HG03520 (cell line): ENCODE measurements around the gene PLCB1.
"Not testable (repeated sequence)": the region's sequence is repeated elsewhere in the genome, so short reads cannot be mapped to it uniquely, and the experiment has no call there.

Source experiments
- ATAC-seq: cut with Tn5 transposase; IDR thresholded peaks from one replicate; pipeline ENCODE4 v1.9.1; 2021; ENCODE audit warnings: mild to moderate bottlenecking, moderate library complexity; ENCODE audit not compliant: unreplicated experiment

PLCB1 gene

DNA sequence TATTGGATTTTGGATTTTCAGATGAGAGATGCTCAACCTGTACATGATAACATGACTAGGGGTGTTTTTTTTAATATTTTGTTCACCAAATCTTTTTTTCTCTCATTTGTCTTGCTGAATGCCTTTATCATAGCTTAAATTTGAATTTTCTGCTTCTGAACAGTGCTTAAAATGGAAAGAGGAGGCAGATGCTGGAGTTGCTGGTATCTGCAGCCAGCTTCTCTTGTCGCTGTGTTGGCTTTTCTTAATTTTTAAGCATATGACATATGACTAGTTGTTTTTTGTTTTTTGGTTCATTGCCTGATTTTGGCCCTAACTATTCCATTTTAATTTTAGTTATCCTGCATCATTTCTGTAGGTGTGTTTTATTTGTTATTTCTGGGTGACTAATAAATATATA lies 196.1 kb downstream of the PLCB1 start:
- ATAC-seq, result no peak

DNA sequence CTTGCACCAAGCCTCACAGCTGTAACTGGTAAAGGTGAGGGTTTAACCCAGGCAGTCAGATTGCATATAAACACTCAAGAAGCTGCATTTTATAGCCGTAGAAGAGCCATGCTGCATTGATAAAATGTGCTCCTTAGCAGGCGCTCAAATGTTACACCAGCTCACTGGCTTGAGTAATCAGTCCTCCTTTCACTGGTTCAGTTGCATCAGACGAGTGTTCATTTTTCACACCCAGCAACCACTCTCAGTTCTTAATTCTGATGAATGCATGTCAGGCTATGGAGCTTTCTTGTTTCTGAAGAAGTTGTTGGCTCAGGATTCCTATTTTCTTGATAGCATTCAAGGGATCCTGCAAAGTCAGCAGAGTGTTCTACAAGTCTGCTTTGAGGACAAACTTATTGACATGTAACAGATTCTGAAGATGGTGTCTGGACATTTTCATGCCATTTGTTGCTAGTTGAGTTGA lies 198.3 kb downstream of the PLCB1 start:
- ATAC-seq, result no peak

DNA sequence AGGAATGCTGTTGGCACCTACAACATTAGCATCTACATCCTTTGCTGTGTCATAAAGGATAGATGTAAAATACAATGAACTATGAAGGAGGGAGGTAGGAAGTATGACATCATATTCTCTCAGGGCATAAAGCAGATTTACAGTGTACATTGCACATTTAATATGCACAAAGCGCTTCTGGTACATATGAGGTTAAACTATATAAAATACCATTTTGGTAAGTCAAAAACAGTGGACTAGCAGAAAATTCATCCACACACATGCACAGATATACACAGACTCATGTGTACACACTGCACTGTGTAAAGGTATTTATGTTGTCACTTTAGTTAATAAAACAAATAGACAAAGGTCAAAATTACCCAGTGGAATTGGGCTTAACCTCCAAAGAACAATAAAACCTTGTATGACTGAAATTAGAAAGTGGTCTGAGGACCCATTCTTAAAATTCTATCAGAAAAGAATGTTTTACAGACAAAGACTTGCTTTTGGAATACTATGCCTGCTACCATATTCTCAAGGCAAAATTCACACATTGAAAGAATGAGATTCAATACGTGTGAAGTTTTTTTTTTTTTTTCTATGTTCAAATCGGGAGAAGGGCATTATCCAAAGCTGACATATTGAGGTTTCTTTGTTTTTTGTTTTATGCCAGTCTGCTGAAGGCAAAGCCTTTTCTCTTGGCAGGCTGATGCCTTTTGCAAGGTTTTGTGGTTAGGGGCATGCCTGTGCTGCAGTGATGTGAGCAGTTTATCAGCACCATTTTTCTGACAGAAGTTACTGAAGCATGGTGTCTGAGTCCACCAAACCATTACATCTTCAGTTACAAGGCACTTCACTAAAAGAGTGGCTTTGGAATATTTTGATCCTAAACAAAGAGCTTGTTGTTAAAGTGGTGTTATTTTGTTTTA lies 199.0 kb downstream of the PLCB1 start:
- ATAC-seq, result no peak

DNA sequence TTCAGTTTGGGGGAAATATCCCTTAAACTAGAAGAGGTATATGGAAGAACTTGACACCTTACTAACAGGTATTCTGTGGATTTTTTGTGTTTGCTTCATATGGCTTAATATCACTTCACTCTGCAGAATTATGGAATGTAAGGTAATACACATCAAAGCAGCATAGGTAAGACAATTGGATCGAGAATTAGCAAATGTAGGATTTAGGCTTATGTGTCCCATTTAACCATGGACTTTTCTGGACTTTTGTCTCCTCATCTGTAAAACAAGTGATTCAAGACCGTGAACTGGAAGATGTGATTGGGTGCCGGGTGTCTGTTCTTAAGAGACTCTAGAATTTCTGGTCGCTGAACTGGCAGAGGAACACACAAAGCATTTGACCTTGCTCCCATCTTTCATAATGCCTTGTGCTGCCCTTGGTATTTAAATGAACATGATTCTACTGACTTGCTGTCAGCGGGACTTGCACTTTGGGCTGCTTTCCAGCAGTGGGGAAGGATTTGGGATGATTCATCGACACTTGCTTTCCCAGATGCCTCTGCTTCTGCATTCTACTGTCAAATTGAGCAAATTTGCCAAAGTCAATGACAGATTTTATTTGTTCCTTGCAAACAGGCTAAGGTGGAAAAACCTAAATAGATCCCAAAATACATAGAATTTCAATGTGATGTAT lies 199.8 kb downstream of the PLCB1 start:
- ATAC-seq, result no peak

DNA sequence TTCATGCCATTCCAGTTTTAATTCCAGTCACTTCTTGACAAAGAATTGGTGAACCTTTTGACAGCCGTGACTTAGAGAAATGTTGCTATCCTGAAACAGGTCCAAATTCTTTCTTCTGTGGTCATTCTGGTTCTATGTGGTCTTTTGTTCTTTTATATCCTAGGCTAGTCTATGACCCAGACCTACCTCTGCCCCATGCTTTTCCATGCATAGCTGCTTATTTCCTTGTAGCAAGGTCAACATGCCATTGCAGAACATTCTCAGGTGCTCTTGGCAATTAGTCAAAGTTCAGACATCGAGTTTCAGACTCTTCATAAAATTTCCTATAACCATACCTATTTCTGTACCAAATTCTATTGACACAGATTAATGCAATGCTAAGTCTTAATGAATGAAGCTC lies 202.6 kb downstream of the PLCB1 start:
- ATAC-seq, result no peak

DNA sequence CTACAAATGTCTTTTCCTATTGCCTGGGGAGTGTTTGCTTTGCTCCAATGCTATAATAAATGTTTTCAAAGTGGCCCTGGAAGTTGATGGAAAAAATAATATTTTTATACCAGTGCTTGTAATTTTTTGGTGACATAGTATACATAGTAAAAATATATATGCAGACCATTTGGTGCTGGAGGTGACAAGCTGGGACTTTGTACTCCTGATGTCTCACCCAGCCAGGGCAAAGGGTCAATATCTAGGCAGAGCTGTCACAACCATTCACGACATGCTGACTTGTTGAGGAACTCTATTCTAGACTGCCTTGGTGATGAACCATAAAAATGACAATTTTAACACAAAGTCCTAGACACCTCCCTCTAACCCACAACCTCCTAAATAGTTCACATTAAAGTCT lies 203.0 kb downstream of the PLCB1 start:
- ATAC-seq, result no peak

DNA sequence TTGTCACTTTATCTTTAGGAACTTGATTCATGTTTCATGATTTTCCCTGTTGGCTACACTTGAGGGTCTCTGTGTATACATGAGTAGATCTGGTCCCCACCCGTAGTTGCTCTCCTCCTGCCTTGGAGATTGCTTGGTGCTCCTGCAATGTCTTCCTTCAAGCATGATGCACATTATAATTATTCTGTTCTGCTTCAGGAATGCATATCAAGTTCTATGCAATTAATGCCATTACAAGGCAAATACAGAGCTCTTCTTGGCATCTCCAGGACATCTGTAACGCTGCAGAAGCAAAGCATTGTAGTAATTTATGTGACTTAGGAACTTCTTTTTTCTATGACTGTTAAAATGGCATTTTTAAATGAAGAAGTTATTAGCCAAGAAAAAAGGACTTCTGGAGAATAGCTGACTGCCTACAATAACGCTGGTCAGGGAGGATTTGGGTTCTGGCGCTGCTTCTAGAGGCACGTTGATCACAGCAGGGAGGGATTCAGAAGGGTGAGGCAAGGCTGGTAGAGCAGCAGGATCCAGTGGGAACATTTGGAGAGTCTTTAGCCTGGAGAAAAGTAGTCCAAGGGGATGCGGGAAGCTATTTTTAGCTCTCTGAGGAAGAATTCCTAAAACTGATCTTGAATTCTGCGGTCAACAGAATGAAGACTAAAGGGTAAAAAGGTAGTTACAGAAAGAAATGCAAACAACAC lies 203.6 kb downstream of the PLCB1 start:
- no peak for ATAC-seq

DNA sequence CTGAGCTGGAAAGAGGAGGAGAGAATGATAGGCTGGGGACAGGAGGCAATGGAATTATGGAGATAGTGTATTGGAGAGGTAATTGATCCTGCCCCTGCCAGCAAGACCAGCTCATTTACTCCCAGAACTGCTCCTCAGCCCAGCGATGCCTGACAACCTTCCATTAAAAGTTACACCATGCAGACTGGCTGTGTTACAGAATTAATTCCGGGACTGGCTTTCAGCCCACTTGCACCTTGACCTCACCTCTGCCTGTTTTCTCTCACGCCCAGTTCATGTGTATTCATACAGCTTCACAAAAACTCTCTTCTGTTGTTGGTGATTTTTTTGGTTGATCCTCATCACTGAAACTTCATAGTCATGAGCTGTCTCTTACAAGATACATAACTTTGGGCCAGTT lies 207.3 kb downstream of the PLCB1 start:
- no peak for ATAC-seq

DNA sequence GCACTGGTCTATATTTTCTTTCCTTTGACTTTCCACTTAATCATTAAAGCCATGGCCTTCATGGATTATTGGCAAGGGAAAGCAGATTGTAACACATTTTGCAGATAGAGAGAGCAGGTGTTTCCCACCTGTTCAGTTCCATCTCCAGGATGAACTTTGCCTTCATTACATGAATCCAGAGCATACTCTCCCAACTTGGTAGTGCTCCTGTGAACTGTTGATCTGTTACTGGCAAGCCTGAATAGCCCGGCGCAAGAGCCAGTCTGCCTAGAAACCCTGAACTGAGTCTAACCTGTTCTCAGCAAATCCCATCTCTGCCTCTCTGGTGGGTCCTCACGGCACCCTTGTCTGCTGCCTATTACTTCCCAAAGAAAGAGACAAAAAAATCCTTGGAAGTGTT lies 210.3 kb downstream of the PLCB1 start:
- no peak for ATAC-seq

DNA sequence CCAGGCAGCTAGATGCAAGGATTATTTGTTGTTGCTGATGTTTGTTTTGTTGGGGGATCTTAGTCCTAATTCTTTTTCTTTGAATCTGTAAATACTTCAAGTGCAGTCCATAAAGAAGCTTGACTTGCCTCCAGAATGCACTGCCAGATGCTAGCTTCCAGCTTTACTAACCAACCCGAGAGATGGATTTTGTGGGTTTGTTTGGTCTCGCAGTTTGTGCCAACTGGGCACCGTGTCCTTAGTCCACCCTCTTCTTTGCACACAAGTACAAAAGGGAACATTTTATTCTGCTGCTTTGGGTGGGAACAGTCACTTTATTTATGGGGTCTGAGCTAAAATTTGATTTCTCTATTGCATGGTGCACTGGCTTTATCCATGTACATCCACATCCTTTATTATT lies 212.0 kb downstream of the PLCB1 start:
- no peak for ATAC-seq

DNA sequence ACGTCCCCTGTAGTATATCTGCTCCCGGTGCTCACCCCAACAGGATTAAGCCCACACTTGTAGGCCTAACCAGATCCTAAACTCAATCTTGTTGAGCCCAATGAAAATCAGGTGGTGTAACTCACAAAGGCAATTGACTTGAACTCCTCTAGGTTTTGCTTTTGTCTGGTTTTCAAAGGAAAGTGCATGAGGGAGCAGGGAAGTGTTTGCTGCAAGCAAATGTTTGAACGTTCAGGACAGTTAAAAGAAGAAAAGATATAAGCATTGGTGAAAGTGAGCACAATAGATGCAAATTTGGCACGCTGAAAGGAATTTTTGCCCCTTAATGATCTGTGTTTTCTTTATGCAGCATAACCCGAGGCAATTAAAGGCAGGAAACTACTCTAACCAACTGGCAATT lies 212.6 kb downstream of the PLCB1 start:
- ATAC-seq, result no peak

DNA sequence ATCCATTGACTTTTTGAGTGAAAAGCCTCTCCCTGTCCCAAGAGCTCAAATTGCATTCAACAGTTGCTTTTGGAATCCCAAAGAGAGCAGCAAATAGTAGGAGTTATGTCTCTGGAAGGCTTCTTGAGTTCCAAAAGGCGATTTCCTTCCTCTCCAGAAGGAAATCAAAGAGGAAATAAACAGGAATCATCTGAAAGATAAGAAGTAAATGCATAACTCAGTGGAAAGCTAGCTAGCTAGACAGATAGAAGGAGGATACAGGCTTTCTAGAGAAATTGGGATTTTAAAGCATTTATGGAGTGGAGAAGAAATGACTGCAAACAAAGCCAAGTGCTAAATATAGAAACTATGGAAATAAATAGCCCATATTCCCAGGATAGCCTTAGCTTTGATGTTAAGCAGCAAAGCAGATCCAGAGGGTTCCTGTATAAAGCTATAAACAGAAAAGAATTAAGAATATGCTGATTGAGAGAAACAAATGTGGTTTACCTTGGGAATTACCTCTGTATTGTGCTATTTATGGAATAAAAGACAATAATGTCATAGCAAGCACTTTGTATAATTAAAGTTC lies 214.7 kb downstream of the PLCB1 start:
- ATAC-seq, result no peak

DNA sequence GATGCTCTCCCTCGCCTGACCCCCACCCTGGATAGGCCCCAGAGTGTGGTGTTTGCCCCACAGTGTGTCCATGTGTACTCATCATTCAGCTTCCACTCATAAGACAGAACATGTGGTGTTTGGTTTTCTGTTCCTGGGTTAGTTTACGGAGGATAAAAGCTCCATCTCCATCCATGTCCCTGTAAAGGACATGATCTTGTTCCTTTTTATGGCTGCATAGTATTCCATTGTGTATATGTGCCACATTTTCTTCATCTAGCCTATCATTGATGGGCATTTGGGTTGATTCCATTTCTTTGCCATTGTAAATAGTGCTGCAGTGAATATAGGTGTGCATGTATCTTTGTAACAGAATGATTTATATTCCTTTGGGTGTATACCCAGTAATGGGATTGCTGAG lies 218.2 kb downstream of the PLCB1 start:
- ATAC-seq, result not testable (repeated sequence)

DNA sequence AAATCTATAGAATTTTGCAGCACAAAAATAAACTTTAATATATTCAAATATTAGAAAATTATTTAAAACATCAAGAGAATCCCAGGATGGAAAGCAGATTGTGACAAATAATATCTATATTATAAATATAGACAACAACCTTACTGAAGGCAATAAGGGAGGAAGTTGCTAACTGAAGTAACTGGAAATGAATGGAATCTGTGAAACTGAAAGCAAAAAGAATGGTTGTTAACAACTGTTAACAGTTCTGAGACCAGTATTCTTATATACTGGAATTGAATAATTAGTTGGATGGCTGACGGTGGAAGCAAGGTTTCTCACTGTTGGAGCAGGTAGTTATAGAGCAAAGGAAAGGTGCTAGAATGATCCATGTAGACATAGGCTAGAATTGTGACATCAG lies 220.4 kb downstream of the PLCB1 start:
- ATAC-seq, result no peak

DNA sequence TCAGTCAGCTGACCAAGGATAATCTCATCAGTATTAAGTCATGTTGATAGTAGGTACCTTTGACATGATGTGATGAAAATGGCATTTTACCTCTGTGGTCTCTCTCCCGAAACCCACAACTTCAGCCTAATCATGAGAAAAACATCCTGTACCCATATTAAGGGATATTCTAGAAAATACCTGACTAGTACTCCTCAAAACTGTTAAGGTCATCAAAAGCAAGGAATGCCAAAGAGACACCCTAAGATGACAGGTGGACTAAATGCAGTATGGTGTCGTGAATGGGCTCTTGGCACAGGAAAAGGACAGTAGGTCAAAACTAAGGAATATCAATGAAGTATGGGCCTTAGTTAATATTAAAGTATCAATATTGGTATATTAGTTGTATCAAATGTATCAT lies 221.4 kb downstream of the PLCB1 start:
- no peak for ATAC-seq

DNA sequence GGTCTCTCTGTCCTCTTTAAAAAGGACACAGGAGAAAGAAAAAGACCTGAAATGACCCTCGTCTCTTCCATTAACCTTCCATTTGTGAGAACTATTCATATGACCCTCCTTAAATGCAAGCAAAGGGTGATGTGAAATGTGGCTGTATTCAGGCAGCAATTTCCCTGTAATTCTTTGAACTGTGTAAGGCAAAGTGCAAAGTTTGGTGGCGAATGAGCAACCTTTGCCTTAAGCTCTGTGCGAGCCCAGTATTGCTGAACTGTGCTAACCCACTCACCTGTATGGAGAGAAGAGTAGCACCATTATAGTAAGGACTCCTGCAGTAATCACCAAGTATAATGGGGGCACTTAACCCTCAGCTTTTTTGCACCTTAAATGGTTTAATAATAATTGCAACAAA lies 223.4 kb downstream of the PLCB1 start:
- ATAC-seq, result no peak

DNA sequence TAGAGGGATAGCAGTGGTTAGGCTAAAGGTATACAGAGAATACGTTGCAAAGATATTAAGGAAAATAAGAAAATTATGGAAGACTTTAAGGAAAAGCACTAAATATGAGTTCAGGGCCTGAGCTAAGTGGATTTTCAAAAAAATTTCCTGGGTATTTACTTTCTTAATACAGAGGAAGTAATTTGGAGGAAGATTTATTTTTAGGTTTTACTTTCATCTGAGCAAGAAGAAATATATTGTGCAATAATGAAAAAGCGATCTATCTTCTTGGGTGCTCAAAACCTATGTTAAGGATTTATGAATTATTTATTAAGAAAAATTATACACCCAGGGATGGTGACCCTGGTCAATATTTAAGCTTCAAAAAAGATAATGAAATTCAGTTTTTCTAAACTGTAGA lies 224.7 kb downstream of the PLCB1 start:
- no peak for ATAC-seq

DNA sequence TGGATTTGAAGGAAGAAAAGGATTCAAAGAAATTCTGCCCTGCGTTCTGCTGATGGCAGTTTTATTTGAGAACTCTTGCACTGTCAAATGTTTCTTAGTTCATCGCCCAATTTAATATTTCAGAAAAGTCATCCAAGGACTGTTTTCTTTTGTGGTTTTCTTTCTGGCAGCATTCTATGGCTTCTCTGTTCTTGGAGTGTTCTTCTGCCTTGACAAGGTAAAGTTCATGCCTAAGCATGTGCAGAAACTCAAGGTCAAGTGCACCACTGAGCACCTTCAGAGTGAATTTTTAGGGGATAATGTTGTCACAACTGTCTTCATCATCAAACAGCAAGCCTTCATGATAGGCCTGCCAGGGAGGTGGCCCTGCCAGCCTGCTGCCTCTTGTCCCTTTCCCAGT lies 225.6 kb downstream of the PLCB1 start:
- ATAC-seq, result no peak

DNA sequence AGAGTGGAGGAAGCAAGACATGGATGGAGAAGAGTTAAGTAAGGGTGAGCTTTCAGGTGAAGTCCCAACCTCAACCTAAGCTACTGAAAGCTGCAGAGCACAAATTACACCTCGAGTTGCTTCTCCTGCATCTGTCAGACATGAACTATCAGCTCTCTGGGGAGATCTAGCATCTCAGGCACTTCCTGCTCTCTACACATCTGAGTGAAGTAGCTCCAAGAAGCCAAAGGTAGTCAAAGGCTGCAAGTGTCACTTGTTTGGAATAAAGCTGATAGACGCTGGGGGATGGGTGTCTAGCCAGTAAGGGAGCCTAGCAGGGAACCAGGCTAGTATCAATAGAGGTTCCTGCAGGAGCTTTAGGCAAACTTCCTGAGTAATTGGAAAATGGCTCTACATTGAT lies 228.0 kb downstream of the PLCB1 start:
- ATAC-seq, result no peak

DNA sequence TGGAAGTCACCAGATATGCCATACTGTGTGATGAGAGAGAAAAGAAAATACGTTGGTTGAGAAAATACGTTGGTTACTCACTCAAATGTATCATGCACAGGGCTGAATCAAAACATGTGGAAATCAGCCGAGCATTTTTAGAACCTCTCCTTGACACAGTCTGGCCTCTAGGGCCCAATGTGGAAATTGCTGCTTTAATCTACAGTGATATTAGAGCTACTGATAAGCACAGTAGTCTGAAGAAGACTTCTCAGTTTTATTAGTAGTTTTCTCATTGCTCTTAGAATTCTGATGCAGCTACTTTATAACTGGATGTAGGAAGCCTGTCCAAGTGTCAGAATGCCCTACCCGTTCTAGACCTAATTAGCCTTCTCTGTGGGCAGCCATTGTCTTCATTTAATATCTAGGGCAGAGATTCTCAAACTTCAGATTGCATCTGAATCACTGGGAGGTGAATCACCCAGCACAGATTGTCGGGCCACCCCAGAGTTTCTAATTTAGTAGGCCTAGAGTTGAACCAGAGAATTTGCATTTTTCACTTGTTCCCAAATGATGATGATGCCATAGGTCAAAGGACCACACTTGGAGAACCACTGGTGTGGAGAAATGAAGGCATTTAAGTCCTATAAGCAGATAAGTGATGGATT lies 229.1 kb downstream of the PLCB1 start:
- no peak for ATAC-seq

DNA sequence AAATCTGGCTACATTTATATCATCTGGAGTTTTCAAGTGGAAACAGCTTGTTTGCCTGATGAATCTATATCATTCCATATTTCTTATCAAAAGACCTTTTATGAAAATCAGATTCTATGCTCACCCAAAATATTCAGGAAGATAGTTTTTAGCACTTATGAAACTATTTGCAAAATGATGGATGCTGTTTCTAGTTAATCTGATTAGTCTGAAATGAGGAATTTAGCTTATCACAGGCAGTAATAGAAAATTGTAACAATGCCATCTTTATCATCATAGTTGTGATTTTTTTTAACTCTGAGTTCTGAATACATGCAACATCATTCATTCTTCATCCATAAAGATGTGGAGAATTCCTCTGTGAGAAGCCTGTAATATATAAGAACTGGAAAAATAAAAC lies 229.7 kb downstream of the PLCB1 start:
- ATAC-seq, result no peak
